OCI-LY7 (cell line): ENCODE data around the gene LPIN2. TPM values are rescaled to one million over a fixed set of nuclear protein-coding genes. Genes with fewer than 3 reads are reported as not detected.

Source experiments
- BruUV-seq: library from RNA; stranded (reverse); fragments of 400-500 nt; replicated peaks from 2 replicates; lab custom pipeline; 2021; lab: Mats Ljungman, UMichigan
- CTCF ChIA-PET: fragments of 300-600 bp; sonication (Branson Sonifier 250); formaldehyde crosslinking; loops from one replicate; lab custom pipeline; 2022; ENCODE audit warnings: antibody characterized with exemption; ENCODE audit not compliant: unreplicated experiment; lab: Charles Lee
- POLR2A ChIA-PET: fragments of 300-600 bp; sonication (Branson Sonifier 250); formaldehyde crosslinking; loops from one replicate; lab custom pipeline; 2022; ENCODE audit warnings: antibody characterized with exemption; lab: Charles Lee
- DNase-seq: peaks from one replicate; pipeline ENCODE4 v3.0.0-alpha.2; 2015; ENCODE audit warnings: low spot score
- H2AFZ ChIP-seq: fragments of 200-600 bp; sonication (generic), shearing (Covaris generic); 2 replicates; pipeline ENCODE4 v1.6.1; 2014; ENCODE audit warnings: mild to moderate bottlenecking, antibody characterized with exemption, low read length, moderate library complexity
- H3K27ac ChIP-seq: fragments of 200-600 bp; sonication (generic); 2 replicates; pipeline ENCODE4 v1.5.1; 2014; ENCODE audit warnings: mixed run types, low read depth, mild to moderate bottlenecking, moderate library complexity, low read length, inconsistent platforms; ENCODE audit not compliant: poor library complexity, severe bottlenecking
- H3K36me3 ChIP-seq: fragments of 200-600 bp; sonication (generic); 2 replicates; pipeline ENCODE4 v1.6.1; 2014; ENCODE audit warnings: mild to moderate bottlenecking, antibody characterized with exemption, low read length, moderate library complexity, mixed read lengths; ENCODE audit not compliant: insufficient read depth
- H3K4me1 ChIP-seq: fragments of 200-600 bp; sonication (generic); 2 replicates; pipeline ENCODE4 v1.5.1; 2014; ENCODE audit warnings: mild to moderate bottlenecking, low read length; ENCODE audit not compliant: insufficient read depth, poor library complexity, severe bottlenecking
- H3K4me2 ChIP-seq: fragments of 200-600 bp; sonication (generic); 2 replicates; pipeline ENCODE4 v1.6.1; 2014; ENCODE audit warnings: mild to moderate bottlenecking, low read length
- H3K4me3 ChIP-seq: fragments of 200-600 bp; sonication (generic); 2 replicates; pipeline ENCODE4 v1.5.1; 2014; ENCODE audit warnings: mild to moderate bottlenecking, low read depth, low read length; ENCODE audit not compliant: poor library complexity, severe bottlenecking
- H3K79me2 ChIP-seq: fragments of 200-600 bp; sonication (generic); 2 replicates; pipeline ENCODE4 v1.6.1; 2016; ENCODE audit warnings: low read depth, mild to moderate bottlenecking, low read length, moderate library complexity, mixed read lengths; ENCODE audit not compliant: insufficient read depth
- H3K9me2 ChIP-seq: fragments of 200-600 bp; sonication (generic); 2 replicates; pipeline ENCODE4 v1.6.1; 2016; ENCODE audit warnings: mild to moderate bottlenecking, low read length, mixed read lengths; ENCODE audit not compliant: insufficient read depth
- H3K9me3 ChIP-seq: fragments of 200-600 bp; sonication (generic); 2 replicates; pipeline ENCODE4 v1.6.1; 2014; ENCODE audit warnings: mild to moderate bottlenecking, mixed run types, low read length, mixed read lengths
- H4K20me1 ChIP-seq: fragments of 200-600 bp; sonication (generic); 2 replicates; pipeline ENCODE4 v1.6.1; 2014; ENCODE audit warnings: mild to moderate bottlenecking, antibody characterized with exemption, low read length, moderate library complexity, mixed read lengths; ENCODE audit not compliant: insufficient read depth
- EZH2phosphoT487 ChIP-seq: fragments of 200-600 bp; sonication (generic); IDR thresholded peaks from 2 replicates; pipeline ENCODE4 v1.6.1; 2018; ENCODE audit warnings: low read depth, borderline replicate concordance, mild to moderate bottlenecking, mixed run types, antibody characterized with exemption, low read length, moderate library complexity, mixed read lengths
- intact Hi-C: fragments of 100-400 bp; cut with micrococcal nuclease; formaldehyde crosslinking; loops from one replicate; pipeline ENCODE4 v1.10.0; 2022; ENCODE audit not compliant: unreplicated experiment
- total RNA-seq, 2 experiments: library from RNA; depleted of rRNA in 1 of 2; stranded (reverse); fragments of >200 nt in 1 of 2; shearing (Covaris generic) in 1 of 2; gene quantifications; 2 replicates each; pipeline ENCODE4 v1.2.3, GENCODE V29; 2014 to 2022
- TF ChIP-seq, protein P1 (sequence below): fragments of 200-600 bp; sonication (generic); conservative IDR thresholded peaks from 2 replicates; pipeline ENCODE4 v1.5.1; 2014; ENCODE audit warnings: mild to moderate bottlenecking, antibody characterized with exemption, low read length, moderate library complexity, mixed read lengths

LPIN2 gene
- total RNA-seq, 2 experiments from 2014 or later, result 18.9 to 20.1 TPM

DNA sequence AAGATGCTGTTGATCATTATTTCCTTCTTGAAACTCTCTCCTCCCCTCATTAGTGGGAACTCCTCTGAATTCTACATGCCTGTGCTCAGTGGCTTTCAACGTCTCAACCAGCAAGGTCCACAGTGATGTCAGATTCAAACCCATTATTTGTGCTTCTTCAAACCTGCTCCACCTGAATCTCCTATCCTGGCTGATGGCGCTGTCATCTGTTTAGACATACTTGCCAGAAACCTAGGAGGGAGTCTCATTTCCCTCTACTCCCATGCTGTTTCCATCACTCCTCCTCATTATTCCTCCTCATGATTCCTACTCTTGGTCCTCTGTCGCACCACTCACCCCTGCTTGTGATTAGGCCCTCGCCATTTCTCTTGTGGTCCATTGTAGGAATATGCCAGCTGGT, 2.9 kb upstream of the LPIN2 start:
- Histone ChIP-seq H3K9me3 (no peaks in the 10 kb centered on the region), H3K4me2 (peak overlapping the region; percentile 65), H3K4me3 (no peak overlapping the region), H2AFZ (peak overlapping the region; percentile 86), H3K27ac (peak overlapping the region; percentile 54), H3K4me1 (peaks cover 51% of the 10 kb centered on the region), H3K9me2 (no peaks in the 10 kb centered on the region), H4K20me1 (no peaks in the 10 kb centered on the region), H3K36me3 (peaks cover 5% of the 10 kb centered on the region; the same call in 1 of the 2 replicates), H3K79me2 (peaks cover 10% of the 10 kb centered on the region; the same call in 1 of the 2 replicates)
- BruUV-seq, result no TSS peak
- ChIA-PET CTCF (interaction anchor here (1.2 kb wide), 1 partner anchor 21 kb away, joined by 4 read pairs; no protein-coding TSS in a partner anchor), POLR2A (no interaction called here)
- intact Hi-C loops, result loop anchor here (10.0 kb wide), 1 partner anchor 429 kb away; no protein-coding TSS in a partner anchor
- no peak for TF ChIP-seq EZH2phosphoT487
- TF ChIP-seq, protein P1, sequence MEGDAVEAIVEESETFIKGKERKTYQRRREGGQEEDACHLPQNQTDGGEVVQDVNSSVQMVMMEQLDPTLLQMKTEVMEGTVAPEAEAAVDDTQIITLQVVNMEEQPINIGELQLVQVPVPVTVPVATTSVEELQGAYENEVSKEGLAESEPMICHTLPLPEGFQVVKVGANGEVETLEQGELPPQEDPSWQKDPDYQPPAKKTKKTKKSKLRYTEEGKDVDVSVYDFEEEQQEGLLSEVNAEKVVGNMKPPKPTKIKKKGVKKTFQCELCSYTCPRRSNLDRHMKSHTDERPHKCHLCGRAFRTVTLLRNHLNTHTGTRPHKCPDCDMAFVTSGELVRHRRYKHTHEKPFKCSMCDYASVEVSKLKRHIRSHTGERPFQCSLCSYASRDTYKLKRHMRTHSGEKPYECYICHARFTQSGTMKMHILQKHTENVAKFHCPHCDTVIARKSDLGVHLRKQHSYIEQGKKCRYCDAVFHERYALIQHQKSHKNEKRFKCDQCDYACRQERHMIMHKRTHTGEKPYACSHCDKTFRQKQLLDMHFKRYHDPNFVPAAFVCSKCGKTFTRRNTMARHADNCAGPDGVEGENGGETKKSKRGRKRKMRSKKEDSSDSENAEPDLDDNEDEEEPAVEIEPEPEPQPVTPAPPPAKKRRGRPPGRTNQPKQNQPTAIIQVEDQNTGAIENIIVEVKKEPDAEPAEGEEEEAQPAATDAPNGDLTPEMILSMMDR, result no peak
- no peak for DNase-seq

DNA sequence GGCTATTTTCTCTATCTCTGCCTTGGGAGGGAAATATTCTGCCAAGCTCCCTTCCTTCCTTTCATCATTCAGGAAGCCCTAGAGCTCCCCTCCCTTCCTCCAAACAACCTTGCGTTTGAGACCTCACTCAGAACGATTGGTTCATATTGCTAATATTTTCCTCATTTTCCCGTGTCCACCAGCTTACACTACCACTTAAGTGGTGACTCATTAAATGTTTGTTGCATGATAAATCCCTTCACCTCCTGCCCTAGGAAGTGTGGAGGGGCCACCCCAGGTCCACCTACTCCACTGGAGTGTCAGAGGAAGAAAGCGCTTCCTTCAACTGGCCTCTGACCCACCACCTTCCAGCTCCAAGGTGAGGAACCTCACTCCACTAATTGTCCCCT, 2.3 kb upstream of the LPIN2 start:
- CTCF ChIA-PET, result interaction anchor here (1.2 kb wide), 1 partner anchor 20 kb away, joined by 4 read pairs; no protein-coding TSS in a partner anchor
- H3K9me2 ChIP-seq, result no peaks in the 10 kb centered on the region
- no peak overlapping the region for H3K4me3 ChIP-seq
- intact Hi-C loops, result loop anchor here (10.0 kb wide), 1 partner anchor 430 kb away; no protein-coding TSS in a partner anchor
- peak overlapping the region; percentile 86 for H2AFZ ChIP-seq
- no peak for TF ChIP-seq EZH2phosphoT487
- TF ChIP-seq, protein P1, result no peak
- POLR2A ChIA-PET, result interaction anchor here (1.0 kb wide), 1 partner anchor 14 kb away, joined by 3 read pairs; no protein-coding TSS in a partner anchor
- DNase-seq, result no peak
- peaks cover 16% of the 10 kb centered on the region; the same call in 1 of the 2 replicates for H3K79me2 ChIP-seq
- peaks cover 51% of the 10 kb centered on the region for H3K4me1 ChIP-seq
- peaks cover 11% of the 10 kb centered on the region; the same call in 1 of the 2 replicates for H3K36me3 ChIP-seq
- H4K20me1 ChIP-seq, result no peaks in the 10 kb centered on the region
- no TSS peak for BruUV-seq
- H3K4me2 ChIP-seq, result peak overlapping the region; percentile 65
- H3K27ac ChIP-seq, result no peak overlapping the region
- no peaks in the 10 kb centered on the region for H3K9me3 ChIP-seq
